H1 (cell line): ENCODE results near the gene TMEM117. TPM values are rescaled to one million over a fixed set of nuclear protein-coding genes. Genes with fewer than 3 reads are reported as not detected.

Experiments
- CTCF ChIA-PET: fragments of 300-600 bp; sonication (Branson Sonifier 250); formaldehyde crosslinking; loops from one replicate; lab custom pipeline; 2021; ENCODE audit not compliant: partially characterized antibody; lab: Charles Lee
- POLR2A ChIA-PET: fragments of 300-600 bp; sonication (Branson Sonifier 250); formaldehyde crosslinking; loops from one replicate; lab custom pipeline; 2021; ENCODE audit warnings: inconsistent platforms; ENCODE audit not compliant: partially characterized antibody; lab: Charles Lee
- DNase-seq, 2 experiments: peaks; one replicate each; pipeline versions ENCODE4 v3.0.0 to v3.0.0-alpha.2; 2010 to 2022; ENCODE audit warnings: low spot score in 2 of 2, low read depth in 1 of 2, mixed read lengths in 1 of 2
- FAIRE-seq: peaks from 2 replicates; lab custom pipeline; 2011; peaks lifted over from hg19 to GRCh38; lab: Jason Lieb, UNC
- H2AFZ ChIP-seq: 2 replicates; pipeline ENCODE4 v1.8.1; 2012; ENCODE audit warnings: low read length, inconsistent platforms
- H2AK5ac ChIP-seq: 2 replicates; pipeline ENCODE4 v1.6.1; 2013; ENCODE audit warnings: low read depth, low read length
- H2BK120ac ChIP-seq: replicated peaks from 2 replicates; pipeline ENCODE3; 2013; ENCODE audit warnings: low read depth, low read length, inconsistent platforms
- H2BK12ac ChIP-seq: 2 replicates; pipeline ENCODE4 v1.6.1; 2013; ENCODE audit warnings: low read depth, low read length
- H2BK15ac ChIP-seq: 2 replicates; pipeline ENCODE4 v1.6.1; 2013; ENCODE audit warnings: low read length
- H2BK20ac ChIP-seq: 2 replicates; pipeline ENCODE4 v1.6.1; 2013; ENCODE audit warnings: low read length
- H2BK5ac ChIP-seq: 2 replicates; pipeline ENCODE4 v1.6.1; 2013; ENCODE audit warnings: low read depth, low read length
- H3K14ac ChIP-seq: 2 replicates; pipeline ENCODE4 v1.6.1; 2013; ENCODE audit warnings: inconsistent platforms; ENCODE audit not compliant: insufficient read length
- H3K18ac ChIP-seq: 2 replicates; pipeline ENCODE4 v1.6.1; 2013; ENCODE audit warnings: low read length; ENCODE audit errors: extremely low read depth
- H3K23ac ChIP-seq: 2 replicates; pipeline ENCODE4 v1.6.1; 2013; ENCODE audit warnings: inconsistent platforms; ENCODE audit not compliant: insufficient read length
- H3K23me2 ChIP-seq: 2 replicates; pipeline ENCODE4 v1.6.1; 2013; ENCODE audit warnings: low read depth, low read length
- H3K27ac ChIP-seq: 2 replicates; pipeline ENCODE4 v1.6.1; 2011; ENCODE audit warnings: low read depth, low read length, inconsistent platforms
- H3K27me3 ChIP-seq, 4 experiments: replicated peaks in 1 of 4; 1 replicate in 1 of 4; 2 replicates in 3 of 4; pipeline versions ENCODE4 v1.6.1 to v1.8.1; 2011 to 2013; ENCODE audit warnings: low read length in 3 of 4, mild to moderate bottlenecking in 3 of 4, inconsistent platforms in 2 of 4, mixed read lengths in 2 of 4, moderate library complexity in 1 of 4; ENCODE audit not compliant: control insufficient read depth in 3 of 4, insufficient read depth in 3 of 4; ENCODE audit errors: extremely low read depth in 1 of 4
- H3K36me3 ChIP-seq, 4 experiments: 2 replicates each; pipeline versions ENCODE4 v1.6.1 to v1.8.1; 2011 to 2013; ENCODE audit warnings: mild to moderate bottlenecking in 4 of 4, low read length in 3 of 4, moderate library complexity in 2 of 4, control low read depth in 1 of 4, inconsistent platforms in 1 of 4; ENCODE audit not compliant: insufficient read depth in 4 of 4, control insufficient read depth in 2 of 4
- H3K4ac ChIP-seq: replicated peaks from 2 replicates; pipeline ENCODE3; 2013; ENCODE audit warnings: low read length, low read depth, mixed read lengths, inconsistent platforms; ENCODE audit not compliant: insufficient read length
- H3K4me1 ChIP-seq, 4 experiments: replicated peaks in 1 of 4; 1 replicate in 1 of 4; 2 replicates in 3 of 4; pipeline versions ENCODE4 v1.6.1 to v1.8.1; 2011 to 2013; ENCODE audit warnings: low read length in 3 of 4, inconsistent platforms in 2 of 4, mixed read lengths in 1 of 4; ENCODE audit not compliant: insufficient read depth in 4 of 4, control insufficient read depth in 3 of 4
- H3K4me2 ChIP-seq, 2 experiments: 2 replicates each; pipeline versions ENCODE4 v1.6.1 to v1.8.1; 2011 to 2013; ENCODE audit warnings: low read depth in 2 of 2, low read length in 2 of 2, control low read depth in 1 of 2, inconsistent platforms in 1 of 2, mild to moderate bottlenecking in 1 of 2; ENCODE audit not compliant: insufficient read depth in 1 of 2
- H3K4me3 ChIP-seq, 4 experiments: fragments of 200-600, 300-600 bp in 1 of 4; sonication (generic), shearing (Covaris generic), sonication (Bioruptor Twin) in 1 of 4; 2 replicates each; pipeline versions ENCODE4 v1.5.1 to v1.8.1; 2011 to 2016; ENCODE audit warnings: low read length in 4 of 4, low read depth in 3 of 4, control low read depth in 2 of 4, inconsistent platforms in 2 of 4, mild to moderate bottlenecking in 2 of 4, mixed read lengths in 1 of 4, moderate library complexity in 1 of 4; ENCODE audit not compliant: insufficient read depth in 2 of 4; ENCODE audit errors: extremely low read depth in 1 of 4
- H3K56ac ChIP-seq: replicated peaks from 2 replicates; pipeline ENCODE3; 2013; ENCODE audit warnings: low read depth, mild to moderate bottlenecking, mixed read lengths, low read length, inconsistent platforms; ENCODE audit not compliant: insufficient read length
- H3K79me1 ChIP-seq: 2 replicates; pipeline ENCODE4 v1.6.1; 2013; ENCODE audit warnings: low read depth, low read length, control low read depth
- H3K79me2 ChIP-seq, 2 experiments: 2 replicates each; pipeline versions ENCODE4 v1.6.1 to v1.8.1; 2012 to 2013; ENCODE audit warnings: low read length in 2 of 2, mild to moderate bottlenecking in 2 of 2, inconsistent platforms in 1 of 2; ENCODE audit not compliant: insufficient read depth in 2 of 2, control insufficient read depth in 1 of 2
- H3K9ac ChIP-seq, 4 experiments: replicated peaks in 1 of 4; 1 replicate in 1 of 4; 2 replicates in 3 of 4; pipeline versions ENCODE4 v1.6.1 to v1.8.1; 2011 to 2013; ENCODE audit warnings: low read depth in 3 of 4, low read length in 3 of 4, control low read depth in 2 of 4, mild to moderate bottlenecking in 2 of 4, moderate library complexity in 2 of 4, inconsistent platforms in 1 of 4; ENCODE audit errors: extremely low read depth in 1 of 4
- H3K9me3 ChIP-seq, 2 experiments: 2 replicates each; pipeline versions ENCODE4 v1.6.1 to v1.8.1; 2012 to 2013; ENCODE audit warnings: mild to moderate bottlenecking in 2 of 2, moderate library complexity in 2 of 2, control low read depth in 1 of 2, inconsistent platforms in 1 of 2, low read depth in 1 of 2, low read length in 1 of 2, mixed read lengths in 1 of 2; ENCODE audit not compliant: insufficient read depth in 2 of 2
- H4K20me1 ChIP-seq, 2 experiments: replicated peaks in 1 of 2; 2 replicates each; pipeline versions ENCODE3 to v1.8.1; 2011 to 2013; ENCODE audit warnings: inconsistent platforms in 2 of 2, low read length in 2 of 2, mild to moderate bottlenecking in 1 of 2; ENCODE audit not compliant: insufficient read depth in 2 of 2, control insufficient read depth in 1 of 2
- H4K5ac ChIP-seq: 2 replicates; pipeline ENCODE4 v1.6.1; 2013; ENCODE audit warnings: low read length, low read depth, mixed read lengths, inconsistent platforms; ENCODE audit not compliant: insufficient read length
- H4K8ac ChIP-seq: 2 replicates; pipeline ENCODE4 v1.8.0; 2013; ENCODE audit warnings: mild to moderate bottlenecking, moderate library complexity, low read length, inconsistent platforms; ENCODE audit not compliant: insufficient read depth; ENCODE audit errors: extremely low read depth
- H4K91ac ChIP-seq: replicated peaks from 2 replicates; pipeline ENCODE3; 2013; ENCODE audit warnings: low read length, mixed read lengths, inconsistent platforms; ENCODE audit not compliant: insufficient read length
- CBX8 ChIP-seq: fragments of 300-800, 300-1000 bp; sonication (generic); IDR thresholded peaks from 2 replicates; pipeline ENCODE4 v1.7.1; 2016; ENCODE audit warnings: low read depth, low read length, borderline replicate concordance
- EZH2 ChIP-seq: fragments of 200-600 bp; sonication (generic); IDR thresholded peaks from 2 replicates; pipeline ENCODE4 v1.7.1; 2012; ENCODE audit warnings: low read depth, mild to moderate bottlenecking, moderate library complexity, low read length, inconsistent platforms; ENCODE audit not compliant: severe bottlenecking
- GTF2F1 ChIP-seq: IDR thresholded peaks from 2 replicates; pipeline ENCODE4 v1.6.1; 2012; ENCODE audit warnings: low read depth, low read length, improper control_type of control experiment, borderline replicate concordance
- KDM5A ChIP-seq: fragments of 200-600 bp; IDR thresholded peaks from 2 replicates; pipeline ENCODE4 v1.7.1; 2012; ENCODE audit warnings: mild to moderate bottlenecking, low read length, inconsistent platforms, mixed read lengths
- WGBS, 2 experiments: shearing (Covaris generic) in 1 of 2; methylation state at CpG; one replicate each; pipeline versions ENCODE4 v1.1.6 to v1.1.7; 2013 to 2015; ENCODE audit warnings: low lambda C conversion rate in 2 of 2, mixed read lengths in 2 of 2, inconsistent platforms in 1 of 2, low coverage in 1 of 2, missing lambda C conversion rate in 1 of 2; ENCODE audit not compliant: insufficient replicate concordance in 2 of 2, insufficient coverage in 1 of 2, insufficient read length in 1 of 2; ENCODE audit errors: extremely low coverage in 1 of 2, missing lambda C conversion rate in 1 of 2; 5-methylcytosine and 5-hydroxymethylcytosine counted together
- polyA plus RNA-seq, 7 experiments: library from polyadenylated mRNA; depleted of rRNA in 3 of 7; stranded (reverse) in 5 of 7; unstranded in 2 of 7; fragments of >200 nt in 5 of 7; fragments of 200-250 nt in 2 of 7; gene quantifications; 1 replicate in 5 of 7; 2 replicates in 1 of 7; 4 replicates in 1 of 7; pipeline versions ENCODE4 v1.2.1 to v1.2.3, GENCODE V29; 2011 to 2013; ENCODE audit warnings: missing spikeins in 2 of 7, mixed read lengths in 2 of 7
- total RNA-seq: library from RNA; stranded (reverse); fragmentation: NEBNext Ultra II Directional; extraction: Animal tissue kit (Norgen Biotek cat#: 25700); gene quantifications from 2 replicates; pipeline ENCODE4 v1.2.1, GENCODE V29; 2021
- TF ChIP-seq, protein P1 (sequence below), 3 experiments: IDR thresholded peaks; 1 replicate in 2 of 3; 2 replicates in 1 of 3; pipeline versions ENCODE4 v1.5.1 to v1.6.1; 2011; ENCODE audit warnings: low read length in 3 of 3, mild to moderate bottlenecking in 3 of 3, inconsistent platforms in 2 of 3, low read depth in 1 of 3, moderate library complexity in 1 of 3; ENCODE audit not compliant: insufficient read depth in 1 of 3; ENCODE audit errors: control extremely low read depth in 1 of 3

TMEM117 gene
- total and polyA plus RNA-seq, 2 of the 8 experiments (the other 6 are each of a cell fraction or from before 2014, with no cell fraction given) = 0.80 to 1.4 TPM

DNA sequence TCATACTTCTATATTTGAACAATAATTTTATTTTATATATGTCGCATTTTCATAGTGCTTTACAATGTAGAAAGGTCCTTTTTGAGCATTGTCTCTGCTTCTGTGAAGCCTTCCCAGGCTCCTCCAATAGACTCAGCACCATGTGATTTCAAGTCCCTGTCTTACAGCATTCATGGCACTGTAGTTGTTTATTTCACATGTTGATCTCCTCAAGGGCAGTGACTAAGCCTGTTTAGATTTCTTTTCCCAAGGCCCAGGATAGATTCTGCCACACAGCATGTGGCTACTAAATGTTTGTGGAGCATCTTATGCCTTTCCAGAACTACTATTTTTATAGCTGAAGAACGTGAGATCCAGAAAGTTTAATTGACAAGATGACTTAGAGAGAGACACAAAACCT, 391.7 kb downstream of the TMEM117 start:
- H3K79me1 ChIP-seq = no peaks in the 10 kb centered on the region
- H2BK15ac ChIP-seq = no peak overlapping the region
- H2BK5ac ChIP-seq = no peak overlapping the region
- no peak overlapping the region for H3K14ac ChIP-seq
- CTCF ChIA-PET = no interaction called here
- no peak overlapping the region for H2BK120ac ChIP-seq
- no peak overlapping the region for H3K9ac ChIP-seq
- no peak overlapping the region for H4K5ac ChIP-seq
- DNase-seq = no peak
- no peak overlapping the region for H3K27ac ChIP-seq
- H3K4me1 ChIP-seq = no peaks in the 10 kb centered on the region
- POLR2A ChIA-PET = no interaction called here
- H3K4me2 ChIP-seq = no peak overlapping the region
- TF ChIP-seq, protein P1, sequence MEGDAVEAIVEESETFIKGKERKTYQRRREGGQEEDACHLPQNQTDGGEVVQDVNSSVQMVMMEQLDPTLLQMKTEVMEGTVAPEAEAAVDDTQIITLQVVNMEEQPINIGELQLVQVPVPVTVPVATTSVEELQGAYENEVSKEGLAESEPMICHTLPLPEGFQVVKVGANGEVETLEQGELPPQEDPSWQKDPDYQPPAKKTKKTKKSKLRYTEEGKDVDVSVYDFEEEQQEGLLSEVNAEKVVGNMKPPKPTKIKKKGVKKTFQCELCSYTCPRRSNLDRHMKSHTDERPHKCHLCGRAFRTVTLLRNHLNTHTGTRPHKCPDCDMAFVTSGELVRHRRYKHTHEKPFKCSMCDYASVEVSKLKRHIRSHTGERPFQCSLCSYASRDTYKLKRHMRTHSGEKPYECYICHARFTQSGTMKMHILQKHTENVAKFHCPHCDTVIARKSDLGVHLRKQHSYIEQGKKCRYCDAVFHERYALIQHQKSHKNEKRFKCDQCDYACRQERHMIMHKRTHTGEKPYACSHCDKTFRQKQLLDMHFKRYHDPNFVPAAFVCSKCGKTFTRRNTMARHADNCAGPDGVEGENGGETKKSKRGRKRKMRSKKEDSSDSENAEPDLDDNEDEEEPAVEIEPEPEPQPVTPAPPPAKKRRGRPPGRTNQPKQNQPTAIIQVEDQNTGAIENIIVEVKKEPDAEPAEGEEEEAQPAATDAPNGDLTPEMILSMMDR (IDR thresholded peaks at IDR 0.05; ENCODE audit: control extremely low read depth in 1 of 3, insufficient read depth in 1 of 3, low read depth in 1 of 3, low read length in 3 of 3) = no peak
- TF ChIP-seq KDM5A = no peak
- TF ChIP-seq EZH2 = no peak
- no peak for TF ChIP-seq GTF2F1
- no peak for TF ChIP-seq CBX8
- no peak overlapping the region for H3K4me3 ChIP-seq
- no peak overlapping the region for H2AFZ ChIP-seq
- no peaks in the 10 kb centered on the region for H3K79me2 ChIP-seq
- WGBS, 2 experiments = 91% methylated on average over 2 of the region's 2 CpGs; no CpG with 5 or more reads in 1 of the 2 experiments
- H3K27me3 ChIP-seq = no peaks in the 10 kb centered on the region
- H2BK20ac ChIP-seq = no peak overlapping the region
- no peak overlapping the region for H3K56ac ChIP-seq
- H3K4ac ChIP-seq = no peak overlapping the region
- no peak overlapping the region for H4K8ac ChIP-seq
- H2AK5ac ChIP-seq = no peak overlapping the region
- no peak overlapping the region for H4K91ac ChIP-seq
- H3K23ac ChIP-seq = no peak overlapping the region
- no peaks in the 10 kb centered on the region for H3K23me2 ChIP-seq
- H3K36me3 ChIP-seq = no peaks in the 10 kb centered on the region
- no peak for FAIRE-seq
- no peaks in the 10 kb centered on the region for H4K20me1 ChIP-seq
- H3K9me3 ChIP-seq = no peaks in the 10 kb centered on the region
- H2BK12ac ChIP-seq = no peak overlapping the region
- no peak overlapping the region for H3K18ac ChIP-seq
